ENCODE results near the gene MS4A4E. TPM values are rescaled to one million over a fixed set of nuclear protein-coding genes. Genes with fewer than 3 reads are reported as not detected.
"Not testable (repeated sequence)": the region's sequence is repeated elsewhere in the genome, so short reads cannot be mapped to it uniquely, and the experiment has no call there.

MS4A4E gene
- total RNA-seq, 2 donors from 2014 or later, result 0.31 TPM; not detected in 1

DNA sequence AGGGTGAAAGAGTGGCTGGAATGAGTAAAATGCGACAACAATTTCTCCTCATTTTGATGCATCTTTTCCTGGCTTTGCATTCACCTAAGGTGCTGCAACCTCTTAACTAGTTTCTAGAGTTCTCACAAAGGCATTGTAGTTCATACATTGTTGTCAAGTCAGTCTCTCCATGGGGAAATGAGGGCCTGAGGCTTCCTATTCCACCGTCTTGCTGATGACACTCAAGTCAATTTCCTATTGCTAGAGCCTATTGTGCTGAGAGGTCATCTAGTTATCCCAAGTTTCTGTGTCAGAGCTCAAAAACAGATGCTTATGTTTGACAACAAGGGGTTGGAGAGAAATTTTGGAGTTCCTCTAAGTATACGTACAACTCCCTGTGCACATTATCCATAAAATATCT is 48.4 kb downstream of the MS4A4E start:
- Histone ChIP-seq H3K4me1 (ENCODE audit: control insufficient read depth, insufficient read depth, low read length) (no peaks in the 10 kb centered on the region), H3K27me3 (ENCODE audit: control insufficient read depth, insufficient read depth, low read length, poor library complexity, severe bottlenecking) (no peaks in the 10 kb centered on the region), H3K9ac (ENCODE audit: extremely low read depth, low read length, poor library complexity, severe bottlenecking) (no peak overlapping the region), H3K27ac (ENCODE audit: low read depth, low read length) (no peak overlapping the region), H3K4me3 (ENCODE audit: low read length) (no peak overlapping the region), H3K9me3 (ENCODE audit: control insufficient read depth, low read length) (peaks cover 8% of the 10 kb centered on the region), H3K36me3 (ENCODE audit: control insufficient read depth, insufficient read depth, low read length) (no peaks in the 10 kb centered on the region)
- Mint-ChIP-seq H3K9me3 (peaks cover 16% of the 10 kb centered on the region), H3K27me3 (ENCODE audit: insufficient read depth) (no peaks in the 10 kb centered on the region), H3K4me1 (peaks cover 4% of the 10 kb centered on the region), H3K27ac (no peak overlapping the region), H3K36me3 (ENCODE audit: low read depth) (no peaks in the 10 kb centered on the region), H3K4me3 (no peak overlapping the region)
- DNase-seq, result no peak
- TF ChIP-seq, protein P1, sequence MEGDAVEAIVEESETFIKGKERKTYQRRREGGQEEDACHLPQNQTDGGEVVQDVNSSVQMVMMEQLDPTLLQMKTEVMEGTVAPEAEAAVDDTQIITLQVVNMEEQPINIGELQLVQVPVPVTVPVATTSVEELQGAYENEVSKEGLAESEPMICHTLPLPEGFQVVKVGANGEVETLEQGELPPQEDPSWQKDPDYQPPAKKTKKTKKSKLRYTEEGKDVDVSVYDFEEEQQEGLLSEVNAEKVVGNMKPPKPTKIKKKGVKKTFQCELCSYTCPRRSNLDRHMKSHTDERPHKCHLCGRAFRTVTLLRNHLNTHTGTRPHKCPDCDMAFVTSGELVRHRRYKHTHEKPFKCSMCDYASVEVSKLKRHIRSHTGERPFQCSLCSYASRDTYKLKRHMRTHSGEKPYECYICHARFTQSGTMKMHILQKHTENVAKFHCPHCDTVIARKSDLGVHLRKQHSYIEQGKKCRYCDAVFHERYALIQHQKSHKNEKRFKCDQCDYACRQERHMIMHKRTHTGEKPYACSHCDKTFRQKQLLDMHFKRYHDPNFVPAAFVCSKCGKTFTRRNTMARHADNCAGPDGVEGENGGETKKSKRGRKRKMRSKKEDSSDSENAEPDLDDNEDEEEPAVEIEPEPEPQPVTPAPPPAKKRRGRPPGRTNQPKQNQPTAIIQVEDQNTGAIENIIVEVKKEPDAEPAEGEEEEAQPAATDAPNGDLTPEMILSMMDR (conservative IDR thresholded peaks at IDR 0.05), result no peak
- 59 to 100% methylated on average over 2 to 3 of the region's 3 CpGs for WGBS, 2 experiments (ENCODE audit: insufficient coverage in 1 of 2, insufficient read length in 1 of 2)

DNA sequence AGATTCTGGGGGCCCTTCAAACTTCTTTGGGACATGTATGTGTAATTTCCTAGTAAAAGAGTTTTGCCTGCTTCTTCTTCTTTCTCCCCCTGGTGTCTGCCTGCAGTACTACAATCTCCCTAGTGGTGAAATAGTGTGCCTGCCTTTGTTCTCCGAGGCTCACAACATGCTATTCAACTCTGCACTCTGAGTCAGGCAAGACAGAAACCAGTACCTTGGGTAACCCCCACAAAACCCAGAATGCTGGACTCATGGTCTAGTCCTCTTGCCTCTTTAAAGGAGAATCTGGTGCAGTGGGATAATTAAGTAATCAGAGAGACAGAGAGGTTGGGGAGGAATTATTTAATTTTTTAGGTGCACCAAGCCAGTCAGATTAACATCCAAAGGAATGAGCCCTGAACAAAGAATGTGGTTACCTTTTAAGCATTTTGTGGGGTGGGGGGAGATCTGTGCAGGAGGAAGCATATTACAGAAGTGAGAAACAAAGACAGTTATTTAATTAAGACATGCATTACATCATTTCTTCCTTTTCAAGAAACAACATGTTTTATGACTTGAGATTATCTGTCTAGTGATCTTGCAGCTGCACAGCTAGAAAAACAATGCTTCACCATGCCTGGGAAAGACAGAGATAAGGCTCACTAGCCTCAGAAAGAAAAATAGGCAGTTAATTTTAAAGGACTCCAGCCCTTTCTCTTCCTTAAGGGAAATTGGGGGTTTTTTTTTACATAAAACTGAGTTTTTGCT is 49.1 kb downstream of the MS4A4E start:
- no peaks in the 10 kb centered on the region for H3K36me3 Mint-ChIP-seq (ENCODE audit: low read depth)
- peaks cover 4% of the 10 kb centered on the region for H3K4me1 Mint-ChIP-seq
- no peak overlapping the region for H3K27ac Mint-ChIP-seq
- Histone ChIP-seq H3K4me1 (ENCODE audit: control insufficient read depth, insufficient read depth, low read length) (no peaks in the 10 kb centered on the region), H3K36me3 (ENCODE audit: control insufficient read depth, insufficient read depth, low read length) (no peaks in the 10 kb centered on the region), H3K27ac (ENCODE audit: low read depth, low read length) (no peak overlapping the region), H3K9ac (ENCODE audit: extremely low read depth, low read length, poor library complexity, severe bottlenecking) (no peak overlapping the region), H3K27me3 (ENCODE audit: control insufficient read depth, insufficient read depth, low read length, poor library complexity, severe bottlenecking) (no peaks in the 10 kb centered on the region), H3K9me3 (ENCODE audit: control insufficient read depth, low read length) (peaks cover 8% of the 10 kb centered on the region), H3K4me3 (ENCODE audit: low read length) (no peak overlapping the region)
- WGBS, 2 experiments (ENCODE audit: insufficient coverage in 1 of 2, insufficient read length in 1 of 2), result 54% methylated on average over 1 of the region's 1 CpG; no CpG with 5 or more reads in 1 of the 2 experiments
- H3K27me3 Mint-ChIP-seq (ENCODE audit: insufficient read depth), result no peaks in the 10 kb centered on the region
- H3K9me3 Mint-ChIP-seq, result peaks cover 16% of the 10 kb centered on the region
- TF ChIP-seq, protein P1 (conservative IDR thresholded peaks at IDR 0.05), result peak; percentile 92
- no peak overlapping the region for H3K4me3 Mint-ChIP-seq
- peak; percentile 90 for DNase-seq

DNA sequence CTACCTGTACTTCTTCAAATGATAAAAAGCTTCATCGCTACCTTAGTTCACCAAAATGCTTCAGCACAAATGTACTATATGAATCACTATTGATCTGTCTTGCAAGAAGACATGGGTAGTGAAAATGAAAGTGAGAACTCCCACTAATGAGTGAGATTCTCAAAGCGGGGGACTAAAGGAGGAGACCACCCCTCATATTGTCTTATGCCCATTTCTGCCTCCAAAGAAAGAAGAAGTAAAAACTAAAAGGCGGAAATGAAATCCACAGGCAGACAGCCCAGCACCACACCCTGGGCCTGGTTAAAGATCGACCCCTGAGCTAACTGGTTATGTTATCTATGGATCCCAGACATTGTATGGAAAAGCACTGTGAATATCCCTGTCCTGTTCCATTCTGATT is 50.4 kb downstream of the MS4A4E start:
- H3K9ac ChIP-seq (ENCODE audit: extremely low read depth, low read length, poor library complexity, severe bottlenecking); H3K4me3 Mint-ChIP-seq; H3K27me3 Mint-ChIP-seq (ENCODE audit: insufficient read depth); H3K27ac ChIP-seq (ENCODE audit: low read depth, low read length); H3K4me1 Mint-ChIP-seq; H3K27ac Mint-ChIP-seq; H3K9me3 ChIP-seq (ENCODE audit: control insufficient read depth, low read length); H3K36me3 ChIP-seq (ENCODE audit: control insufficient read depth, insufficient read depth, low read length); H3K36me3 Mint-ChIP-seq (ENCODE audit: low read depth); DNase-seq; H3K27me3 ChIP-seq (ENCODE audit: control insufficient read depth, insufficient read depth, low read length, poor library complexity, severe bottlenecking); H3K4me3 ChIP-seq (ENCODE audit: low read length); H3K4me1 ChIP-seq (ENCODE audit: control insufficient read depth, insufficient read depth, low read length): not testable (repeated sequence)
- H3K9me3 Mint-ChIP-seq, result peaks cover 16% of the 10 kb centered on the region
- WGBS, 2 experiments (ENCODE audit: insufficient coverage in 1 of 2, insufficient read length in 1 of 2), result 94 to 95% methylated on average over 2 to 3 of the region's 4 CpGs

DNA sequence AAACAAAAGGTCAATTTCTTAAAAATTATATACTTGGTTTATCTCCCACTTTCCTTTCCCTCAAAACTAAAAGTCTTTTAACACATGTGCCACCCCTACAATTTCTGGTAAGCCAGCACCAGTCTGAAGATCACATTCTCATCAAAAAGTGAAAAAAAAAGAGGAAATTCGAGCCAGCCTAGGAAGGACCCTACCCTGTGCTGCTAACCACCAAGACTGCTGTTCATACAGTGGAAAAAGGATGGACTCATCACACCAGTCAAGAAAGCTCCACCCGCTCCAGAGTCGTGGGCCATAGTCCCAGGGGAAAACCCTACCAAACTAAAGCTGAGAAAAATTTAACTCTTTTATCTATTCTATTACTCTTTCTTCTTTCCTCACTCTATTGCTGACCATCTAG is 54.5 kb downstream of the MS4A4E start:
- not testable (repeated sequence) for H3K4me1 Mint-ChIP-seq; H3K9ac ChIP-seq (ENCODE audit: extremely low read depth, low read length, poor library complexity, severe bottlenecking); H3K36me3 Mint-ChIP-seq (ENCODE audit: low read depth); H3K27me3 ChIP-seq (ENCODE audit: control insufficient read depth, insufficient read depth, low read length, poor library complexity, severe bottlenecking); H3K36me3 ChIP-seq (ENCODE audit: control insufficient read depth, insufficient read depth, low read length); H3K27ac Mint-ChIP-seq; H3K27ac ChIP-seq (ENCODE audit: low read depth, low read length); DNase-seq; H3K4me3 ChIP-seq (ENCODE audit: low read length); H3K4me1 ChIP-seq (ENCODE audit: control insufficient read depth, insufficient read depth, low read length); H3K4me3 Mint-ChIP-seq; H3K27me3 Mint-ChIP-seq (ENCODE audit: insufficient read depth)
- H3K9me3 Mint-ChIP-seq, result peaks cover 31% of the 10 kb centered on the region
- WGBS, 2 experiments (ENCODE audit: insufficient coverage in 1 of 2, insufficient read length in 1 of 2), result 80 to 92% methylated on average over 1 to 3 of the region's 3 CpGs
- H3K9me3 ChIP-seq (ENCODE audit: control insufficient read depth, low read length), result peaks cover 15% of the 10 kb centered on the region

DNA sequence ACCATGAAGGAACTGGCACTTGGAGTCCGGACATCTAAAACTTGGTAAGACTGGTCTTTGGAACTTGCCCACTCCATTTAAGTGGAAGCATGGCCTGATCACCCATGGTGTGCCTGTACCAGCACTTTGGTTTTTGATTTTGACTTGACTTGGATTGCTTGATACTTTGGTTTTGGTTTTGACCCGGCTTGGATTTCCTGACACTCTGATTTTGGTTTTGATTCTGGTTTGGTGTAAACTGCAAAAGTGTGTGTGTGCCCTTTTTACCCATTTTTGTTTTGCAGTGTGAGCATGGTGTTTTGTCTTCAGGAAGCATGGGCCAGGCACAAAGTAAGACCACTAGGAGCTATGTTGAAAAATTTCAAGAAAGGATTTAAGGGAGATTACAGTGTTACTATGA is 56.8 kb downstream of the MS4A4E start:
- not testable (repeated sequence) for H3K4me1 ChIP-seq (ENCODE audit: control insufficient read depth, insufficient read depth, low read length); H3K9ac ChIP-seq (ENCODE audit: extremely low read depth, low read length, poor library complexity, severe bottlenecking); H3K4me3 Mint-ChIP-seq; DNase-seq; H3K27ac Mint-ChIP-seq; H3K27ac ChIP-seq (ENCODE audit: low read depth, low read length); H3K4me1 Mint-ChIP-seq; H3K36me3 Mint-ChIP-seq (ENCODE audit: low read depth); H3K36me3 ChIP-seq (ENCODE audit: control insufficient read depth, insufficient read depth, low read length); H3K27me3 Mint-ChIP-seq (ENCODE audit: insufficient read depth); H3K4me3 ChIP-seq (ENCODE audit: low read length); H3K27me3 ChIP-seq (ENCODE audit: control insufficient read depth, insufficient read depth, low read length, poor library complexity, severe bottlenecking); H3K9me3 ChIP-seq (ENCODE audit: control insufficient read depth, low read length)
- WGBS, 2 experiments (ENCODE audit: insufficient coverage in 1 of 2, insufficient read length in 1 of 2), result 90 to 93% methylated on average over 1 to 2 of the region's 2 CpGs
- peaks cover 16% of the 10 kb centered on the region for H3K9me3 Mint-ChIP-seq

DNA sequence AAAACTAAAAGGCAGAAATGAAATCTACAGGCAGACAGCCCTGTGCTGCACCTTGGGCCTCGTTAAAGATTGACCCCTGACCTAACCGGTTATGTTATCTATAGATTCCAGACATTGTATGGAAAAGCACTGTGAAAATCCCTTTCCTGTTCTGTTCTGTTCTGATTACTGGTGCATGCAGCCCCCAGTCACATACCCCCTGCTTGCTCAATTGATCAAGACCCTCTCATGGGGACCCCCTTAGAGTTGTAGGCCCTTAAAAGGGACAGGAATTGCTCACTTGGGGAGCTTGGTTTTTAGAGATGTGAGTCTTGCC is 57.5 kb downstream of the MS4A4E start:
- DNase-seq; H3K9me3 ChIP-seq (ENCODE audit: control insufficient read depth, low read length); H3K4me3 ChIP-seq (ENCODE audit: low read length); H3K27ac ChIP-seq (ENCODE audit: low read depth, low read length); H3K27me3 ChIP-seq (ENCODE audit: control insufficient read depth, insufficient read depth, low read length, poor library complexity, severe bottlenecking); H3K36me3 Mint-ChIP-seq (ENCODE audit: low read depth); H3K4me3 Mint-ChIP-seq; H3K9ac ChIP-seq (ENCODE audit: extremely low read depth, low read length, poor library complexity, severe bottlenecking); H3K4me1 Mint-ChIP-seq; H3K36me3 ChIP-seq (ENCODE audit: control insufficient read depth, insufficient read depth, low read length); H3K4me1 ChIP-seq (ENCODE audit: control insufficient read depth, insufficient read depth, low read length); H3K27ac Mint-ChIP-seq; H3K27me3 Mint-ChIP-seq (ENCODE audit: insufficient read depth): not testable (repeated sequence)
- WGBS, 2 experiments (ENCODE audit: insufficient coverage in 1 of 2, insufficient read length in 1 of 2), result 89 to 100% methylated on average over 2 of the region's 2 CpGs
- peaks cover 16% of the 10 kb centered on the region for H3K9me3 Mint-ChIP-seq
